HTERT RPE-1 (cell line): ENCODE results near the gene ACOX1.
"Not testable (repeated sequence)": the region's sequence is repeated elsewhere in the genome, so short reads cannot be mapped to it uniquely, and the experiment has no call there.

Experiments used
- in situ Hi-C: fragments of 300-500 bp; cut with MboI; formaldehyde crosslinking; loops from 4 replicates; pipeline ENCODE4 v1.14.3; 2020; ENCODE audit warnings: low sequenced_read_pairs

ACOX1 gene

DNA sequence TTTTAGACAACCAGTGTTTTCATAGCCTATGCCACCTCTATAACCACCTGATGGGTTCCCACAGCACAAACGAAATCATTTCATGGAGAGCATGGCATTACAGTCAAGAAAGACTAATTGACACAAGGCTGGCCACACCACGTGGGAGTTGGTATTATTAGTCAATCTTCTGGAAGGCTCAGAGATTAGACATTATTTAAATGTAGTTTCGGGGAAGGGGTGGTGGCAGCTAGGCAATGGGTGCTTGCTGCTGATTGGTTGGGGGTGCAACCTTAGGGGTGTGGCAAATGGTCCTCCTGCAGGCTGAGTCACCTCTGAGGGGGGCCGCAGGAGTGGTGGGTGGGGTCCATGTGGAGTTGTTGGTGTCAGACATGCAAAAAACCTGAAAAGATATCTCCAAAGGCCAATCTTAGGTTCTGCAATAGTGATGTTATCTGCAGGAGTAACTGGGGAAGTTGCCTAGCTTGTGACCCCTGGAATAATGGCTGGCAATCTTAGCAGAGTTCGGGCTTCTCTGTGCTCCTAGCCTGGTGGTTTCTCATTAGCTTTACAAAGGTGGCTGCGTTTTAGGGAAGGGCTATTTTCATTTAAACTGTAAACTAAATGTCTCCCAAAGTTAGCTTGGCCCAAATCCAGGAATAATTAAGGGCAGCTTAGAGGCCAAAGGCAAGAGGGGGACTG is 4.7 kb upstream of the ACOX1 start:
- in situ Hi-C loops, result no loop called here

DNA sequence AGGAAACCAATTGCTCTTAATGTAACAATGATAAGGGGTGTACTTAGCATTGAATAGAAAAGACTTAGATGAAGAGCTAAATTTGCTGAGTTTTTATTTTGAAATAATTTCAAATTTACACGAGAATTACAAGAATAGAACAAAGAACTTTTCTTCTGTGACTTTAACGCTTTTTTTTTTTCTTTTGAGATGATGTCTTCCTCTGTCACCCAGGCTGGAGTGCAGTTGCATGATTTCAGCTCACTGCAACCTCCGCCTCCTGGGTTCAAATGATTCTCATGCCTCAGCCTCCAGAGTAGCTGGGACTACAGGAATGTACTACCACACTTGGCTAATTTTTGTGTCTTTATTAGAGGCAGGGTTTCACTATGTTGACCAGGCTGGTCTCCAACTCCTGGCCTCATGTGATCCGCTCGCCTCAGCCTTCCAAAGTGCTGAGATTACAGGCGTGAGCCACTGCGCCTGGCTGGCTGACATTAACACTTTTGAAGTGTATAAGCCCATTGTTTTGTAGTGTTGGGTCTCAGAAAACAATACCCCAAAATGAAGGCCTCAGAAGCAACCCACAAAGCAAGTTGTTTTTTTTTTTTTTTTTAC is 2.2 kb upstream of the ACOX1 start:
- in situ Hi-C loops, result no loop called here

DNA sequence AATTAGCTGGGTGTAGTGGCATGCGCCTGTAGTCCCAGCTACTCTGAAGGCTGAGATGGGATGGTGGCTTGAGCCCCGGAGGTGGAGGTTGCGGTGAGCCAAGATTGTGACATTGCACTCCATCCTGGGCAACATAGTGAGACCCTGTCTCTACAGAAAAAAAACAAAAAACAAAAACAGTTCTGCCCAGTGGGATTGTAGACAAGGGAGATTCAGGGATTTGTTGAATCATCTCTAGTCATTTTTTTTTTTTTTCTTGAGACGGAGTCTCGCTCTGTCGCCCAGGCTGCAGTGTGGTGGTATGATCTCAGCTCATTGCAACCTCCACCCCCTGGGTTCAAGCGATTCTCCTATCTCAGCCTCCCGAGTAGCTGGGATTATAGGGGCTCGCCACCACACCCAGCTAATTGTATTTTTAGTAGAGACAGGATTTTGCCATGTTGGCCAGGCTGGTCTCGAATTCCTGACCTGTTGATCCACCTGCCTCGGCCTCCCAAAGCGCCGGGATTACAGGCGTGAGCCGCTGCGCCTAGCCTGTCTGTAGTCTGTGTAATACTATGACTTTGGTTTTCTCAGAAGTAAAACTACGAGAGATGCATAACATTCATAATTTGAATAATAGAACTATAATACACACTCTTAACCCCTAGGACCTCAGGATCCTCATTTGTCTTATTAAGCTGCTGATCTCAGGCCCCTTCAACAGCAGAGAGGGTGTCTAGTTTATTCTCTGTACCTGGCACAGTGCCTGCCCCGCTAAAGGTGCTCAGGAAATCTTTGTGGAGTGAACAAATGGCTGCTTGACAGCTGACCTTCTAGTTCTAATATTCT is 1.4 kb upstream of the ACOX1 start:
- in situ Hi-C loops, result no loop called here

DNA sequence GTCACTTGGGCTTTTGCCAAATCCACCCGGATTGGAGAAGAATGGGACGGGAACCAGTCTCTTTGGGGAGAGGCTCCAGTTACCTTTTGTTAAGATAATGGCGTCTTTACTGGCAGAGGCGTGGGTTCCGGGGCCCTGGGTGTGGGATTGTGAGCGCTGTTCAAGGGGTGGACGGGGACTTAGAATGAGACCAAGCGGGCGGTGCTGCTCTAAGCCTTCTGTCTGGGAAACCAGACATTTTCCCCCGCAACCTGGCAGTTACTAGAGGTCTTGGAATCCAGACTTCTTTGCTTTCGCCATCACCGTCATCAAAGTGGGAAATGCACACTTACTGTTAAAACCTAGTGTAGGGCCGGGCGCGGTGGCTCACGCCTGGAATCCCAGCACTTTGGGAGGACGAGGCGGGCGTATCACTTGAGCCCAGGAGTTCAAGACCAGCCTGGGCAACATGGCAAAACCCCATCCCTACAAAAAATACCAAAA is 780 bp upstream of the ACOX1 start:
- in situ Hi-C loops, result no loop called here

DNA sequence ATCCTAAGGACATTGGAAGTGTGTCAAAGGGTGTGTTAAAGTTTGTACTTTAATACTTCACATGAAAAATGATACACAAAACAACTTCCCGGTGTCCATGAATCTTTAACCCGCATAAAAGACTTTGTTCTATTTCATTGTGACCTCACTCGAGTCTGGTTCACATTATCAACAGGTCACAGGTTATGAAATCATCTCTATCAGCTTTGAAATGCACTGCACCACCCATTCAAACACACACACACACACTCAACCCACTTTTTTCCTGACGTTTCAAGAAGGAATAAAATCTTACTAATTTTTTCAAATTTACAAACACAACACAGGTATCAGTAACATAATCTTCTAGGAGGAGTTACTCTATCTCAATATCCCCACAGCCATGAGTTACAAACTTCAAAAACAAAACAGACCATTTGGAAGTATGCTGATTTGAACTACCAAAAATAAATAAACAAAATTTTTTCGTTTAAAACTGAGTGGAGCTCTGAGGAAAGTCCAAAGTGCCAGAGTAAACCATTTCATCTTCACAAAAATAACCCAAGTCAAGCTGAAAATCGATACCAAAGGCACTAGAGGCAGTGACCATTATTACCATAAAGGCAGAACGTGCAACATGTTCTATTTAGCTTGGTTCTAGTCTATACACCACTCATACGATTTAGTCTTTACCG is 2.7 kb downstream of the ACOX1 start:
- in situ Hi-C loops, result no loop called here

DNA sequence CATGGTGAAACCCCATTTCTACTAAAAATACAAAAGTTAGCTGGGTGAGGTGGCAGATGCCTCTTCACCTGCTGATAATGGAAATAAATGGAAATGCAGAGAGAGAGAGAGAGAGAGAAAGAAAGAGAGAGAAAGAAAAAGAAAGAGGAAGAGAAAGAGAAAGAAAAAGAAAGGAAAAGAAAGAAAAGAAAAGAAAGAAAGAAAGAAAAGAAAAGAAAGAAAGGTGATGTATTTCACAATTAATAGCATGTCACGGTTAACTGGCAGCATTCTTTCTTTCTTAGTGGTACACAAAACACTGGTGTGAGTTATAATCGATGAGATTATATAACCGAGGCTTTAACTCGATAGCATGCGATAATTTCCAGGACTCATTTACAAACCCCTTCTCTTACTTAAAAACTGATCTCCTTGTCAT is 3.2 kb downstream of the ACOX1 start:
- in situ Hi-C loops, result no loop called here

DNA sequence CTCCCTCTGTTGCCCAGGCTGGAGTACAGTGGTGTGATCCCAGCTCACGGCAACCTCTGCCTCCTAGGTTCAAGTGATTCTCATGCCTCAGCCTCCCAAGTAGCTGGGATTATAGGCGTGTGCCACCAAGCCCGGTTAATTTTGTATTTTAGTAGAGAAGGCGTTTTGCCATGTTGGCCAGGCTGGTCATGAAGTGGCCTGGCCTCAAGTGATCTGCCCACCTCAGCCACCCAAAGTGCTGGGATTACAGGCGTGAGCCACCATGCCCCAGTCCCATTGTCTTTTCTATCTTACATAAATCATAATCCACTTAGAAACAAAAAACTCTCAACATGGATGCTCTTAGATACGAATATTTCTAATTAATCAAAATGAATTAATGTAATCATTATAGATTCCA is 3.8 kb downstream of the ACOX1 start:
- in situ Hi-C loops, result not testable (repeated sequence)

DNA sequence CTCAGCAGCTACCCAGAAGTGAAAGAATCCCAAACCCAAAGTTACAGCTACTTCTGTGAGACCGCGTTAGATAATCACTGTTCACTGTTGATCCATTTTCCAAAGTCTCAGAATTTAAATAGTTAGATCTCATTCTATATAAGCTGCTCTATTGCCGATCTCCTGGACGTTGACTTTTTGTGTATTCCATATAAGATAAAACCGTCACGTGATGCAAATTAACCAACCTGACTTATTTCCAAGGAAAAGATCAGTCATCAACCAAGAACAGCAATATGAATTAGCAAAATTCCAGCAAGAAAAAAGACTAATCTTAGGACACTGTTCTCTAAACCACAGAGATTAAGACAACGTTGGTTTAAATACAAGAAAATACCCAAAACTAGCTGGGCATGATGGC is 8.3 kb downstream of the ACOX1 start:
- in situ Hi-C loops, result no loop called here

DNA sequence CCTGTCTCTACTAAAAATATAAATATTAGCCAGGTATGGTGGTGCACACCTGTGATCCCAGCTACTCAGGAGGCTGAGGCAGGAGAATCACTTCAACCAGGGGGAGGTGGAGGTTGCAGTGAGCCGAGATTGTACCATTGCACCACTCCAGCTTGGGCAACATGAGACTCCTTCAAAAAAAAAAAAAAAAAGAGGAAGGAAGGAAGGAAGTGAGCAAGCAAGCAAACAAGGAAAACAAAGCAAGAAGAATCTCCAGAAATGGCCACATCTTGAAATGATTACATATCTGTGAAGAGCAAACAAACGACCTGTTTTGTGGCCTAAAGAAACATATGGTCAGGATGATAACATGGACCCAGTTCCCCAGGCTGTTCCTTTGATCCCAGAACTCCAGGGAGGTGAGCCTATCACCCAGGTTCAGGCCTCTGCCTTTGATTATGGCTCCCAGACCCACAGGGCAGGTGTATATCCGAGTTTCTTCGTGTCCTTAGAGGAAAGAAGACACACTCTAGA is 8.9 kb downstream of the ACOX1 start:
- in situ Hi-C loops, result no loop called here

DNA sequence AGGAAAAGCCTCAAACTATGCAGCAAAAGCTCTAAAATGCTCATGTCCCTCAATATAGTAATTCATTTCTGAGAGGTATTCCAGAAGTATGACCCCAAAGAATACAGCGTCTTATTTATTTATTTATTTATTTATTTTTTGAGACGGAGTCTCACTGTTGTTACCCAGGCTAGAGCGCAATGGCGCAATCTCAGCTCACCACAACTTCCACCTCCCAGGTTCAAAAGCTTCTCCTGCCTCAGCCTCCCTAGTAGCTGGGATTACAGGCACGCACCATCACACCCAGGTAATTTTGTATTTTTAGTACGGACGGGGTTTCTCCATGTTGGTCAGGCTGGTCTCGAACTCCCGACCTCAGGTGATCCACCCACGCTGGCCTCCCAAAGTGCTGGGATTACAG is 9.9 kb downstream of the ACOX1 start:
- in situ Hi-C loops, result not testable (repeated sequence)

DNA sequence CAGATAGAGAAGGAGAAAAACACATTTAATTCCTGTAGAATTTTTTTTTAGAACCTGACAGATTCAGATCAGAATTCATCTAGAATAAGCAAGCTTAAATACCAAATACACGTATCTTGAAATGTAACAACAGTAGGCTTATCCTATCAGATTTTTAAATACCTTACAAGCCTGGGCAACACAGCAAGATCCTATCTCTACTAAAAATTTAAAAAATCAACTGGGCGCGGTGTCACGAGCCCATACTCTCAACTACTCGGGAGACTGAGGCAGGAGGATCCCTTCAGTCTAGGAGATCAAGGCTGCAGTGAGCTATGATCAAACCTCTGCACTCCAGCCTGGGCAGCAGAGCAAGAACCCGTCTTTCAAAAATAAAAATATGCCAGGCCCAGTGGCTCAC is 13.5 kb downstream of the ACOX1 start:
- in situ Hi-C loops, result no loop called here

DNA sequence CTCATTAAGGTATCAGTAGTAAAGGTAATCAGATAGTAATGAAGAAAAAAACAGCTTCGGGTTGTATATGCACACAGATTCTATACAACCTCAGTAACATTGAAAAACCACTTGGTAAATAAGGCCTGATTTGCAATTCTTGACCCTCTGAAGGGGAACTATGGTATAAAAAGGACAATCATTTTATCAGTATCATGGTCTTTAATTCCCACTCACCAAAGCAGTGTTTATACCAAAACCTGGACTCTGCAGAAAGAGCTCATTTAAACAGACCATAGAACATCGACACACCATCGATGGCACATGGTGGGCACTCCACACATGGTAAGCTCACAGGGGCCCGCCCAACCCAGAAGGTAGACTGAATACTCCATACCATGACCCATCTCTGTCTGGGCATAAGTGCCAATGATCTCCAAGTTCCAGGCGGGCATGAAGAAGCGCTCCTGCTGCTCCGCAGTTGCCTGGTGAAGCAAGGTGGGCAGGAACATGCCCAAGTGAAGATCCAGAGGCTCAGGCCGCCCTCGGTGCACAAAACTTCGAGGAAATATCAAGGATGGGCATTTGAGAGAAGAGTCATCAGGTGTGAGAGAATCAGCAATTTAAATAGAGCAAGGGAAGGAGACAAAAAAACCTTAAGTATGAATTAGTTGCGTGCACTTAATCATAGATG is 19.0 kb downstream of the ACOX1 start:
- in situ Hi-C loops, result no loop called here

DNA sequence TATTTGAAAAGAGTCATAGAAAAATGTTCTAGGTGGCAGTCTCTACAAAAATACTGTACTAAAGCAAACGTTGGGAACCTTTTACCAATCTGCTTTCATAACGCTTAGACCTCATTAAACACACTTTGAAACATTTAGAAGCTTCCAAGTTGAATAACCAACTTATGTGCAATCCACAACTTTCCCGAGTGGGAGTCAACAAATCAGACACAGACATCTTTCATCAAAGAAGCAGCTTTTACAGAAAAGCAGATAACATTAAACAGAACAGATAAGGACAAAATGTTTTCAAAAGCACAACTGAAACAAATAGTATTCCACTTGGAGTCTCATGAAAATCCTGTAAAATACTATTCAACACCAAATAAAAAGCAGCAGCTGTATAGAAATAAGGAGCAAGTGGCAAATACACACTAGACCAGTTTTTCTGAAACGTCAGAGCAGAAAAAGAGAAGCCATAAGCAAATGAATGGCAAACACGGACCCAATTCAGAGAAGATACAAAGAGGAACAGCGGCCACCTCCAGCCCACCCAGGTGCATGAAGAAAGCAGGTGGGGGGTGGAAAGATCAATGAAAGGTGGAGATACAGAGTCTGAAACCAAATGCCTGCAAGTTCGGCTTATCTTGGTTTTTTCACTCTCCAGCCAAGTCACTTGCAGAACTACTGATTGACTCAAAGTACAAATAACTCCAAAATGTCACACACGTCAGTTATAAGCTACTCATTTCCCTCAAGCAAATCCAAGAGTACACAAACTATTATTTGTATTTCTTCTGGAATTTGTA is 19.7 kb downstream of the ACOX1 start:
- in situ Hi-C loops, result no loop called here

DNA sequence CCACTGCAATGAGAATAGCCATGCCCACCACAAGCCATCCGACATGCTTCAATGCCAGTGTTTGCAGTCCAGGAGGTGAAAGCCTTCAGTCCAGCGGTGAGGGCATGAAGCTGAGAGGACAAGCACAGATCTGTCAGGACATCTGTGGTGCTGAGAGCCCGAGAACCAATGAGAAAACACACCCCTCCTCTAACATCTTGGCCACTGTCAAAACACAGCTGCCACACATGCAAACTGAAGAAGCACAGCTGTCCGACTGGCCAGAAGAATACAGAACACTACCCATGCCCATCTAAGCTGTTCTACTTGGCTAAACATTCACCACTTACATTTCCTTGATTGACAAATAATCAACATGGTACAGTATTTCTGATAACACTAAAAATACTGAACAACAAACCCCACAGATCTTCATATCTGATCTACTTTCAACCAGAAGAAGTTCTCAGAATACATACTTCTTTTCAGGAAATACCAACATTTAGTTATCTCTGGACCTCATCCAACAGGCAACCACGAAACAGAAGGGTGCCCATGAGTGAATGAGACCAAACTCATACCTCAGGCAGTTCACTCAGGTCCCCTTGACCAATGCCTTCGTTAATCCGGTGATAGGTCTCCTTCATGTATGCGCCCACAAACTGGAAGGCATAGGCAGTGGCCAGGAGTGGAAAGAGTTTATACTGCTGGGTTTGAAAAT is 28.0 kb downstream of the ACOX1 start:
- in situ Hi-C loops, result no loop called here

DNA sequence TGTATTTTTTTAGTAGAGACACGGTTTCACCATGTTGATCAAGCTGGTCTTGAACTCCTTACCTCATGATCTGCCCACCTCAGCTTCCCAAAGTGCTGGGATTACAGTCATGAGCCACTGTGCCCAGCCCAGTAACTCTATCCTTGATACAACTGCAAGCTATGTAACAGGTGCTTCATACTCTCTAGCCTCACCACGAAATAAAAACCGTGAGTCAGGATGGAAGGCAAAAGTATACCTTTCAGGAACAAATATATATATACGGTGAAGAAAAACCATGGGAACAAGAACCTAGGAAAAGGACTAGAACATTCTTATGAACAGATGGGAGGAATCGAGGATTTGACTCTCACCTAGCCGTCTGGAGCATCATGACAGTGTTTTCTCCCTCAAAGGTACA is 28.5 kb downstream of the ACOX1 start:
- in situ Hi-C loops, result no loop called here

DNA sequence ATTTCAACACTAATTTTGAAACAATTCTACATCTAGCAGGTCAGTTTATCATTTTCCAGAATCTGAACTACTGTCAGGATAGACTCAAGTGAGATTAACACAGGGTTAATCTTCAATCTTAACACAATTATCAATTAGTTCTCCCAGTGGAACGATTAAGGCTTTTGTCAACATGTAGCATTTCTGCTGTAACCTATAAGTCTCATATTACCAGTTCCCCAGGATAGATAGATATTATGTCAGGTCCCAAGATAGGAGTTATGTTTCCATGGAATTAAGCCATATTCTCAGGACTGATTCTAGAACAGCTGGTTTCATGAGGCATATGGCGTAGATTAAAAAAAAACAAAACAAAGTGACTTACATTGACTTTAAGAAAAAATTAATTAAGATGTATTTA is 33.8 kb downstream of the ACOX1 start:
- in situ Hi-C loops, result no loop called here

DNA sequence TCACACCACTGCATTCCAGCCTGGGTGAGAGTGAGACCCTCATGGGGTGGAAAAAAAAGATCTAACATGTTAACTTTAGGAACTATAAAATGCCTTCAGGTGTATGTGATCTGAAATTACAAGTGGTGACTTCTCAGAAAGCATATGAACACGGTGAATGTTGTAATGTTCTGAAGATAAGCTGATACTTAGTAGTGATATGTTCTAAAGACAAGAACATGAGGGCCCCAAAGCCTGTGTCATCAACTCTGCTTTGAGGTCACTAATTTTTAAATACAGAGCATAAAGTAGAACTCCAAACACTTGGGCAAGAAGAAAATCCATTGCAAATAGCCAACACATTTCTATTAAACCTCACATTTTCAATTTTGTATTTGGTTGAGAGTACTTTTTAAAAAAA is 35.5 kb downstream of the ACOX1 start:
- in situ Hi-C loops, result no loop called here

DNA sequence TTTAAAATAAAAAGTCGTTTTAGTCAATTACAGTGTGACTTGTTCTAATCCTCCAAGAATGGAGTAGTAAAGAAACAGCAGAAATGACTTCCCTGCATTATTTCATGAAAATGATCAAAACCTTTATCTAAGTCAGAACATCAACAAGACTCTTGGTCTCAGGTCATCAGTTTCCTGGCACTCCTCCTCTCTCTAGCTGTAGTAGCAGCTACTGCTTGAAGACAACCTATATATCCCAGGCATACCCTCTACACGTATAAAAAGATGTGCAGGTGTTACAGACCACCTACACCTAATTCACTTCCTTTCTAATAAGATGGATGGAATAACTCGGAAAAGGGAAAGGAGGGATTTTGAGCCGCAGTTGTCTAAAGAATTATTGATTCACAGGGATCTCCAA is 36.5 kb downstream of the ACOX1 start:
- in situ Hi-C loops, result no loop called here

DNA sequence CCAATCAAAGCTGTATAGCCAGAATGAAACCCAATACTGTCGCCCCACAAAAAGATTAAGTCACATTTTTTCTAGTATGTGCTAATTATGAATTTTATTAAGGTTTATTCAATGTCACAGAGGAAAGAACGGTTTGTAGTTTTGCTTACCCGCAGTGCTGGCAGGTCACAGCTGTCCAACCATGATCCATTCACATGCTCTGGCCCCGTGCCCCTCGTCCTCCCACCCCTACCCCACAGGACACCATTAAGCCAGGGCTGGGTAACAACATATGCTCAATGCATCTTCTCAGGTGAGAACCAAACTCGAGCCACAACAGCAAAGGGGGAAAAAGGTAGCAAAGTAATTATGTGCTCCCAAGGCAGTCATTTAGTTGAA is 37.5 kb downstream of the ACOX1 start:
- in situ Hi-C loops, result no loop called here
